ENCODE data around the gene HSD17B12. TPM values are rescaled to one million over a fixed set of nuclear protein-coding genes. Genes with fewer than 3 reads are reported as not detected.

The HSD17B12 gene
- total RNA-seq, 1 experiment from 2014 or later = 48.6 TPM

Other genes with a start within 250 kb of the HSD17B12 start
- gene ALKBH3, start 200.1 kb downstream of the HSD17B12 start, total RNA-seq (2014; rRNA removed) = 29.3 and 33.5 TPM in 2 replicates